Measurements from ENCODE around the gene PGLYRP1.

Gene PGLYRP1

GRCh38 chr19:46063201-46063600, 40.3 kb upstream of the PGLYRP1 start:
- no peak for DNase-seq (ENCODE audit: low read depth)
- TF ChIP-seq CTCF (conservative IDR thresholded peaks at IDR 0.05; ENCODE audit: low read depth, low read length) = no peak
- H3K4me3 ChIP-seq (ENCODE audit: low read depth, low read length) = no peak overlapping the region

DNA sequence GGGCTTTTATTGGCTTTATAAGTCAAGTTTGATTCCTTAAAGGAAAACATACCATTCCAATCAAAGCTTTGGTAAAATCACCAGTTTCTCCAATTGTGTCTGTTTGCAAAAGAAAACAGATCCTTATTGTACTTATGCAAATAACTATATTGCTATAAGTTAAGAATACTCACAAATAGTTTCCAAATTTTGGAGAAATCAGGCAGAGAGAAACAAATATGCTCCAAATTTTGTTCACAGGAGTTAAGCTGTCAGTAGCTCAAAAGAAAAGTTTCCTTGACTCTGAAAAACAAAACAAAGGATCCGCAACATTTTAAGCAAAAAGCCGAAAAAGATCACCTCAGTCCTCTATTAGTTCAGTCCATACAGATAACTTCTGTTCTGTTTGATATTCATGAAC, 37.2 kb upstream of the PGLYRP1 start:
- TF ChIP-seq CTCF (conservative IDR thresholded peaks at IDR 0.05; ENCODE audit: low read depth, low read length) = no peak
- DNase-seq (ENCODE audit: low read depth) = no peak
- H3K4me3 ChIP-seq (ENCODE audit: low read depth, low read length) = no peak overlapping the region

DNA sequence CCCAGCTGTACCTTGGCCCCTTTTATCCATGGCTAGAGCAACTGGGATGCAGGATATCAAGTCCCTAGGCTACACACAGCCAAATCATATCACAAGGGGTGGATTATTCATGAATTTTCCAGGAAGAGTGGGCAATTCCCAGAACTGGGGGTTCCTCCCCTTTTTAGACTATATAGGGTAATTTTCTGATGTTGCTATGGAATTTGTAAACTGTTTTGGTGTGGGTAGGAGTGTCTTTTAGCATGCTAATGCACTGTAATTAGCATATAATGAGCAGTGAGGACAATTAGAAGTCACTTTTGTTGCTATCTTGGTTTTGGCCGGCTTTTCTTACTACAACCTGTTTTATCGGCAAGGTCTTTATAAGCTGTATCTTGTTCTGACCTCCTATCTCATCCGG, 35.9 kb upstream of the PGLYRP1 start:
- TF ChIP-seq CTCF (conservative IDR thresholded peaks at IDR 0.05; ENCODE audit: low read depth, low read length) = no peak
- DNase-seq (ENCODE audit: low read depth) = no peak
- no peak overlapping the region for H3K4me3 ChIP-seq (ENCODE audit: low read depth, low read length)

DNA sequence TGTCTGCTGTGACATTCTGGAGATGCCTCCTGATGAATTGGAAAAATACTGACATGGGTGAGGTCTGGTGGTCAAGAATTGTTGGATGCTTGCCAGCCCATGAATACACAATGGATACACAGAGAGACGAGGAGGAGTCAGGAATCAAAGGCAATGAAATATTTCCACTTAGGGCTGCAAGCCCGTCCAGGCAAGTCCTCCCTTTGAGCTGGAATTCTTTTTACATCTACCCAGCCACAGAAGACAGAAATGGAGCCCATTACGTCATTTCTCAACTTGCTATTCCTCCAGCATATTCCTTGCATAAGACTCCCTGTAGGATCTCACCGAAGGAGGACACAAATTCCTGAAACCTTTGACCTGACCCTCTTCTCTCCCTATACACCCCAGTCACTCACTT, 33.7 kb upstream of the PGLYRP1 start:
- no peak for DNase-seq (ENCODE audit: low read depth)
- TF ChIP-seq CTCF (conservative IDR thresholded peaks at IDR 0.05; ENCODE audit: low read depth, low read length) = no peak
- no peak overlapping the region for H3K4me3 ChIP-seq (ENCODE audit: low read depth, low read length)

DNA sequence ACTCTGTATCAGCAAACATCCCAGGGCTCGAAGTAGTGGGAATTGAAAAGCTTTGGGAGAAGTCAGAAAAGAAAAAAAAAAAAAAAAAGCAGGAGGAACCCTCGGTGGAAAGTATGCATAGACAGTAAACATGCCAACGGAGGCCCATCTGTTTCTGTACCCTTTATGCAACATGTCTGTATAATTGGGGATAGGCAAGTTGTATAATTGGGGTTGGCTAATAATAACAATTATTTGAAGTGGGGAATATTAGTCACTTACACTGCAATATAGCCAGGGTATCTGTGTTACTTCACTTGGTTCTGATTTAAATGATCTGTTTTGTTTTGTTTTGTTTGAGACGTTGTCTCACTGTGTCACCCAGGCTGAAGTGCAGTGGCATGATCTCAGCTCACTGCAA, 30.0 kb upstream of the PGLYRP1 start:
- no peak overlapping the region for H3K4me3 ChIP-seq (ENCODE audit: low read depth, low read length)
- TF ChIP-seq CTCF (conservative IDR thresholded peaks at IDR 0.05; ENCODE audit: low read depth, low read length) = no peak
- no peak for DNase-seq (ENCODE audit: low read depth)

DNA sequence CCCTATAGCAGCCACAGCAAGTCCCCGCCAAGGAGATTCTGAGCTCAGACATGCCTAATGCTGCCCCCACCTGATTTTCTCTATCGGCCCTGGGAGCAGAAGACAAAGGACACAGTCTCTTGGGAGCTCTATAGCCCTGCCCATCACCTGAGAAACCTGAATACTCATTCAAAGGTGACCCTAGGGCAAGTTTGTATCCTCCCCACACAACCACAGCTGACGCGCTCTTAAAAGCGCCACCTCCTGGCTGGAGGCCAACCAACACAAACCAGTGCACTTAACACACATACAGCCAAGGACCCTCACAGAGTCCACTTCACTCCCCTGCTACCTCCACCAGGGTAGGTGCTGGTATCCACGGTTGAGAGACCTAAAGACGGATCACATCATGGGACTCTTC, 26.7 kb upstream of the PGLYRP1 start:
- DNase-seq (ENCODE audit: low read depth) = no peak
- TF ChIP-seq CTCF (conservative IDR thresholded peaks at IDR 0.05; ENCODE audit: low read depth, low read length) = no peak
- no peak overlapping the region for H3K4me3 ChIP-seq (ENCODE audit: low read depth, low read length)

- no peak overlapping the region for H3K4me3 ChIP-seq (ENCODE audit: low read depth, low read length)
- TF ChIP-seq CTCF (conservative IDR thresholded peaks at IDR 0.05; ENCODE audit: low read depth, low read length) = no peak
- no peak for DNase-seq (ENCODE audit: low read depth)
Measured at GRCh38 chr19:46043519-46043918, 20.7 kb upstream of the PGLYRP1 start.

Measured in choroid plexus epithelial cell (primary cell).